Keratinocyte (primary cell): ENCODE results near the gene AOX1. TPM values are rescaled to one million over a fixed set of nuclear protein-coding genes. Genes with fewer than 3 reads are reported as not detected.

ENCODE experiments used
- DNase-seq: peaks from one replicate; pipeline ENCODE4 v3.0.0-alpha.2; 2011; ENCODE audit warnings: low read depth, missing footprints, low spot score
- FAIRE-seq: peaks from 2 replicates; lab custom pipeline; 2011; peaks lifted over from hg19 to GRCh38; lab: Jason Lieb, UNC
- H2AFZ ChIP-seq: 2 replicates; pipeline ENCODE4 v1.6.0; 2012; ENCODE audit warnings: low read length, control low read depth, inconsistent platforms; ENCODE audit not compliant: control insufficient read depth
- H3K27ac ChIP-seq: 2 replicates; pipeline ENCODE4 v1.5.1; 2011; ENCODE audit warnings: low read length; ENCODE audit not compliant: control insufficient read depth, insufficient read depth
- H3K27me3 ChIP-seq: 3 replicates; pipeline ENCODE4 v1.6.0; 2011; ENCODE audit warnings: low read length; ENCODE audit not compliant: control insufficient read depth, insufficient read depth; ENCODE audit errors: extremely low read depth
- H3K36me3 ChIP-seq, 2 experiments: 2 replicates in 1 of 2; 3 replicates in 1 of 2; pipeline ENCODE4 v1.5.1; 2011; ENCODE audit warnings: low read length in 2 of 2, mild to moderate bottlenecking in 1 of 2; ENCODE audit not compliant: control insufficient read depth in 2 of 2, insufficient read depth in 2 of 2; ENCODE audit errors: extremely low read depth in 1 of 2
- H3K4me1 ChIP-seq: 3 replicates; pipeline ENCODE4 v1.5.1; 2011; ENCODE audit warnings: low read length; ENCODE audit not compliant: control insufficient read depth, insufficient read depth; ENCODE audit errors: extremely low read depth
- H3K4me2 ChIP-seq: 3 replicates; pipeline ENCODE4 v1.6.0; 2011; ENCODE audit warnings: low read depth, low read length; ENCODE audit not compliant: control insufficient read depth, insufficient read depth; ENCODE audit errors: extremely low read depth
- H3K4me3 ChIP-seq, 3 experiments: fragments of 200-600 bp in 1 of 3; sonication (generic) in 1 of 3; 2 replicates in 2 of 3; 3 replicates in 1 of 3; pipeline ENCODE4 v1.5.1; 2011 to 2016; ENCODE audit warnings: low read length in 3 of 3, mild to moderate bottlenecking in 3 of 3, control low read depth in 2 of 3, inconsistent platforms in 1 of 3, low read depth in 1 of 3, mixed read lengths in 1 of 3, mixed run types in 1 of 3, moderate library complexity in 1 of 3; ENCODE audit not compliant: control insufficient read depth in 2 of 3, insufficient read depth in 2 of 3; ENCODE audit errors: extremely low read depth in 1 of 3
- H3K79me2 ChIP-seq: 2 replicates; pipeline ENCODE4 v1.6.0; 2012; ENCODE audit warnings: low read length; ENCODE audit not compliant: control insufficient read depth, insufficient read depth
- H3K9ac ChIP-seq: 3 replicates; pipeline ENCODE4 v1.6.0; 2011; ENCODE audit warnings: low read length; ENCODE audit not compliant: control insufficient read depth, insufficient read depth; ENCODE audit errors: extremely low read depth
- H3K9me1 ChIP-seq: 3 replicates; pipeline ENCODE4 v1.6.0; 2011; ENCODE audit warnings: low read length; ENCODE audit not compliant: control insufficient read depth, insufficient read depth; ENCODE audit errors: extremely low read depth
- H3K9me3 ChIP-seq: 2 replicates; pipeline ENCODE4 v1.5.1; 2012; ENCODE audit warnings: low read depth, low read length; ENCODE audit not compliant: control insufficient read depth
- H4K20me1 ChIP-seq: 3 replicates; pipeline ENCODE4 v1.6.0; 2011; ENCODE audit warnings: low read length; ENCODE audit not compliant: control insufficient read depth, insufficient read depth; ENCODE audit errors: extremely low read depth
- EZH2 ChIP-seq: IDR thresholded peaks from one replicate; pipeline ENCODE4 v1.6.1; 2012; ENCODE audit warnings: inconsistent platforms, mild to moderate bottlenecking, low read length, moderate library complexity
- dilution Hi-C: fragments of 300-500 bp; cut with MboI; formaldehyde crosslinking; loops from one replicate; pipeline ENCODE4 v1.7.0; 2020; ENCODE audit warnings: low sequenced_read_pairs; ENCODE audit not compliant: extremely low pct_ligation_motif_present
- polyA plus RNA-seq, 5 experiments: library from polyadenylated mRNA; depleted of rRNA in 3 of 5; stranded (reverse) in 3 of 5; stranded (forward) in 1 of 5; unstranded in 1 of 5; fragments of >200 nt; gene quantifications; 1 replicate in 1 of 5; 2 replicates in 3 of 5; 3 replicates in 1 of 5; pipeline versions ENCODE4 v1.2.1 to v1.2.3, GENCODE V29; 2011 to 2012; ENCODE audit warnings: missing spikeins in 2 of 5, low read depth in 1 of 5, low replicate concordance in 1 of 5
- TF ChIP-seq, protein P1 (sequence below), 3 experiments: IDR thresholded peaks in 1 of 3; conservative IDR thresholded peaks in 1 of 3; optimal IDR thresholded peaks in 1 of 3; 2 replicates in 2 of 3; 3 replicates in 1 of 3; pipeline versions ENCODE3 to v1.5.1; 2011; ENCODE audit warnings: low read length in 3 of 3, mild to moderate bottlenecking in 3 of 3, moderate library complexity in 2 of 3, control low read depth in 1 of 3, inconsistent platforms in 1 of 3; ENCODE audit not compliant: insufficient read depth in 2 of 3; ENCODE audit errors: extremely low read depth in 1 of 3

AOX1 gene
- polyA plus RNA-seq, 1 donor (not counting 4 experiments of a cell fraction or from before 2014, with no cell fraction given) = 12.2 TPM

DNA sequence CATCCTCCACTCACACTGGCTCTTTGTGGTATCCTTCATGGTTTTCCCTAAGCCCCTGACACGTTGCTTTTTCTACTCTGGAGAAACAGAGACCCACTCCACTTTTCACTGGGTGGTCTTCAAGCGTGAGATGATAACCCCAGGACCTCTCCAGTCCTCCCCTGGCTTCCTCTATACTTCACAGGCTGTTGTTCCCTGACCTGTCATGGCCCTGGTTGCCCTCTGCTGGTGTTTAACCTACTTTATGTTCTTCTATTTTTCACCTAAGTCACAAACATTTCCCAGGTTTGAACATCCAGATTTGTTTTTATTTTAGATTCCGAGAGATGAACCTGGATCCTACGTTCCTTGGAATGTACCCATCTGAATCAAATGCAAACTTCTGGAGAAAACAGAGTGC is 84.5 kb downstream of the AOX1 start:
- DNase-seq (no peak), FAIRE-seq (no peak)
- Histone ChIP-seq H3K9me3 (no peaks in the 10 kb centered on the region), H3K4me1 (no peaks in the 10 kb centered on the region), H4K20me1 (no peaks in the 10 kb centered on the region), H3K4me2 (no peak overlapping the region), H3K79me2 (no peaks in the 10 kb centered on the region), H3K4me3 (no peak overlapping the region), H3K9me1 (no peaks in the 10 kb centered on the region), H3K36me3 (no peaks in the 10 kb centered on the region), H2AFZ (no peak overlapping the region), H3K9ac (no peak overlapping the region), H3K27me3 (no peaks in the 10 kb centered on the region), H3K27ac (no peak overlapping the region)
- TF ChIP-seq, protein P1, sequence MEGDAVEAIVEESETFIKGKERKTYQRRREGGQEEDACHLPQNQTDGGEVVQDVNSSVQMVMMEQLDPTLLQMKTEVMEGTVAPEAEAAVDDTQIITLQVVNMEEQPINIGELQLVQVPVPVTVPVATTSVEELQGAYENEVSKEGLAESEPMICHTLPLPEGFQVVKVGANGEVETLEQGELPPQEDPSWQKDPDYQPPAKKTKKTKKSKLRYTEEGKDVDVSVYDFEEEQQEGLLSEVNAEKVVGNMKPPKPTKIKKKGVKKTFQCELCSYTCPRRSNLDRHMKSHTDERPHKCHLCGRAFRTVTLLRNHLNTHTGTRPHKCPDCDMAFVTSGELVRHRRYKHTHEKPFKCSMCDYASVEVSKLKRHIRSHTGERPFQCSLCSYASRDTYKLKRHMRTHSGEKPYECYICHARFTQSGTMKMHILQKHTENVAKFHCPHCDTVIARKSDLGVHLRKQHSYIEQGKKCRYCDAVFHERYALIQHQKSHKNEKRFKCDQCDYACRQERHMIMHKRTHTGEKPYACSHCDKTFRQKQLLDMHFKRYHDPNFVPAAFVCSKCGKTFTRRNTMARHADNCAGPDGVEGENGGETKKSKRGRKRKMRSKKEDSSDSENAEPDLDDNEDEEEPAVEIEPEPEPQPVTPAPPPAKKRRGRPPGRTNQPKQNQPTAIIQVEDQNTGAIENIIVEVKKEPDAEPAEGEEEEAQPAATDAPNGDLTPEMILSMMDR (optimal IDR thresholded peaks at IDR 0.05 in 1 of 3, IDR thresholded peaks at IDR 0.05 in 1 of 3, conservative IDR thresholded peaks at IDR 0.05 in 1 of 3; ENCODE audit: extremely low read depth in 1 of 3, insufficient read depth in 2 of 3, low read length in 3 of 3) = peak in 1 of 3 experiments; percentile 35
- TF ChIP-seq EZH2 = no peak
- dilution Hi-C loops = no loop called here

- H3K4me3 ChIP-seq = no peak overlapping the region
- H3K27ac ChIP-seq = no peak overlapping the region
- H2AFZ ChIP-seq = no peak overlapping the region
- dilution Hi-C loops = no loop called here
- H3K4me1 ChIP-seq = no peaks in the 10 kb centered on the region
- no peak for DNase-seq
- no peaks in the 10 kb centered on the region for H3K9me1 ChIP-seq
- no peaks in the 10 kb centered on the region for H4K20me1 ChIP-seq
- no peaks in the 10 kb centered on the region for H3K9me3 ChIP-seq
- no peaks in the 10 kb centered on the region for H3K27me3 ChIP-seq
- H3K4me2 ChIP-seq = no peak overlapping the region
- no peak overlapping the region for H3K9ac ChIP-seq
- H3K36me3 ChIP-seq = no peaks in the 10 kb centered on the region
- TF ChIP-seq, protein P1 (optimal IDR thresholded peaks at IDR 0.05 in 1 of 3, IDR thresholded peaks at IDR 0.05 in 1 of 3, conservative IDR thresholded peaks at IDR 0.05 in 1 of 3; ENCODE audit: extremely low read depth in 1 of 3, insufficient read depth in 2 of 3, low read length in 3 of 3) = no peak
- TF ChIP-seq EZH2 = no peak
- FAIRE-seq = no peak
- H3K79me2 ChIP-seq = no peaks in the 10 kb centered on the region
Observed at GRCh38 chr2:200670751-200671150, 84.9 kb downstream of the AOX1 start.
